Vagina (tissue), 2 donors: ENCODE results near the gene ALS2. TPM values are rescaled to one million over a fixed set of nuclear protein-coding genes. Genes with fewer than 3 reads are reported as not detected.

Experiments
- DNase-seq, 2 donors: peaks; one replicate each; pipeline ENCODE4 v3.0.0-alpha.2; 2017; ENCODE audit errors: extremely low spot score in 2 of 2
- H3K27ac ChIP-seq: fragments of 200-600 bp; sonication (generic); one replicate; pipeline ENCODE4 v1.5.1; 2019
- H3K27me3 ChIP-seq: fragments of 200-600 bp; sonication (generic); one replicate; pipeline ENCODE4 v1.5.1; 2019
- H3K36me3 ChIP-seq, 2 donors: fragments of 200-600 bp; sonication (generic); one replicate each; pipeline ENCODE4 v1.5.1; 2017 to 2019
- H3K4me1 ChIP-seq: fragments of 200-600 bp; sonication (generic); one replicate; pipeline ENCODE4 v1.5.1; 2019
- H3K4me3 ChIP-seq, 2 donors: fragments of 200-600 bp; sonication (generic); 1 replicate in 1 of 2; 2 replicates in 1 of 2; pipeline ENCODE4 v1.5.1; 2016 to 2019
- H3K9me3 ChIP-seq: fragments of 200-600 bp; sonication (generic); one replicate; pipeline ENCODE4 v1.5.1; 2019
- POLR2A ChIP-seq, 2 donors: fragments of 450-650 bp; IDR thresholded peaks; one replicate each; pipeline ENCODE4 v1.6.1; 2017; ENCODE audit warnings: antibody characterized with exemption in 2 of 2, mild to moderate bottlenecking in 2 of 2, moderate library complexity in 2 of 2
- POLR2AphosphoS5 ChIP-seq, 2 donors: sonication (generic); formaldehyde crosslinking; IDR thresholded peaks; one replicate each; pipeline ENCODE4 v1.9.0; 2017; ENCODE audit warnings: antibody characterized with exemption in 2 of 2, mild to moderate bottlenecking in 2 of 2, low read depth in 1 of 2; ENCODE audit not compliant: insufficient read depth in 1 of 2
- intact Hi-C: fragments of 100-400 bp; cut with DNase I; formaldehyde crosslinking; loops from one replicate; pipeline ENCODE4 v1.15.1; 2023
- total RNA-seq: library from RNA; depleted of rRNA; stranded (reverse); fragments of >200 nt; gene quantifications from one replicate; pipeline ENCODE4 v1.2.3, GENCODE V29; 2016
- TF ChIP-seq, protein P1 (sequence below), 3 experiments: fragments of 450-650 bp in 2 of 3; fragments of 200-600 bp in 1 of 3; sonication (generic) in 1 of 3; IDR thresholded peaks; one replicate each; pipeline ENCODE4 v1.5.1; 2017 to 2019; ENCODE audit warnings: antibody characterized with exemption in 3 of 3, mild to moderate bottlenecking in 2 of 3, moderate library complexity in 2 of 3

The ALS2 gene
- total RNA-seq, 1 donor from 2014 or later: 9.3 TPM

DNA sequence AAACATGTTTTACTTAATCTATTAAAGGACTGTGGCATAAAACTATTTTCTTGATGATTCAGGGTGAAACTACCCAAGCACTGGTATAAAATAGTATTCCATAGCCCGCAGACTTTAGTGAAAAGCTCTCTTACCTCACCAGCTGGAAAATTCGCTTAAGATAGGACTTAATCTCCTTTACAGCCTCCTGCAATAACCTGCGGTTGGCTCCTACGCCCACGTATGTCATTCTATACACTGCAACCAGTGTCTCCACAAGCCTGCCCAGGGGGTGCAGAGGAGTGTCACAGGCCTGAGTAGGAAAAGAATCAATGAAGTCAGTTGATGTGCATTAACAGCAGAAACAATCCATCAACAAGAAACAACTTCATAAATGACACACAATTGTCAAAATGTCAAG is 71.0 kb downstream of the ALS2 start:
- no peak overlapping the region for H3K4me3 ChIP-seq
- no peak for TF ChIP-seq POLR2AphosphoS5 (IDR thresholded peaks at IDR 0.05; ENCODE audit: insufficient read depth in 1 of 2, low read depth in 1 of 2)
- TF ChIP-seq, protein P1, sequence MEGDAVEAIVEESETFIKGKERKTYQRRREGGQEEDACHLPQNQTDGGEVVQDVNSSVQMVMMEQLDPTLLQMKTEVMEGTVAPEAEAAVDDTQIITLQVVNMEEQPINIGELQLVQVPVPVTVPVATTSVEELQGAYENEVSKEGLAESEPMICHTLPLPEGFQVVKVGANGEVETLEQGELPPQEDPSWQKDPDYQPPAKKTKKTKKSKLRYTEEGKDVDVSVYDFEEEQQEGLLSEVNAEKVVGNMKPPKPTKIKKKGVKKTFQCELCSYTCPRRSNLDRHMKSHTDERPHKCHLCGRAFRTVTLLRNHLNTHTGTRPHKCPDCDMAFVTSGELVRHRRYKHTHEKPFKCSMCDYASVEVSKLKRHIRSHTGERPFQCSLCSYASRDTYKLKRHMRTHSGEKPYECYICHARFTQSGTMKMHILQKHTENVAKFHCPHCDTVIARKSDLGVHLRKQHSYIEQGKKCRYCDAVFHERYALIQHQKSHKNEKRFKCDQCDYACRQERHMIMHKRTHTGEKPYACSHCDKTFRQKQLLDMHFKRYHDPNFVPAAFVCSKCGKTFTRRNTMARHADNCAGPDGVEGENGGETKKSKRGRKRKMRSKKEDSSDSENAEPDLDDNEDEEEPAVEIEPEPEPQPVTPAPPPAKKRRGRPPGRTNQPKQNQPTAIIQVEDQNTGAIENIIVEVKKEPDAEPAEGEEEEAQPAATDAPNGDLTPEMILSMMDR (IDR thresholded peaks at IDR 0.05): no peak
- H3K27ac ChIP-seq: no peak overlapping the region
- intact Hi-C loops: no loop called here
- H3K9me3 ChIP-seq: no peaks in the 10 kb centered on the region
- H3K36me3 ChIP-seq: peaks cover 0 to 47% of the 10 kb centered on the region in 2 donors
- no peak for DNase-seq
- no peaks in the 10 kb centered on the region for H3K27me3 ChIP-seq
- H3K4me1 ChIP-seq: no peaks in the 10 kb centered on the region

DNA sequence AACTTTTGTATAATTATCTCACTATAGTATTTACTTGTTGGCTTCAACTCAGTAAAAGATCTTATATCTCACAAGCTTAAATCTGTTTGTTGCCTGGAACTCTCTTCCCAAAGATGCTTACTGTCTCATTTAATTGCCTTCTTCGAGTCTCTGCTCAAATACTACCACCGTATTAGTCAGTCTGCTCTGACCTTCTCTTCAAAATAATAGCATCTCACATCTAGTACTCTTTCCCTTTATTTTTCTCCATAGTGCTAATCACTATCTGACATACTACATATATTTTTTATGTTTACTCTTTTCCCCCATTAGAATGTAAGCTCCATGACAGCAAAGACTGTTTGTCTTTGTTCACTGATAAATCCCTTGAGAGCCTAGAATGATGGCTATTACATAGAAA is 71.7 kb downstream of the ALS2 start:
- TF ChIP-seq POLR2A (IDR thresholded peaks at IDR 0.05) (no peak), POLR2AphosphoS5 (IDR thresholded peaks at IDR 0.05; ENCODE audit: insufficient read depth in 1 of 2, low read depth in 1 of 2) (no peak)
- TF ChIP-seq, protein P1 (IDR thresholded peaks at IDR 0.05): no peak
- no peaks in the 10 kb centered on the region for H3K4me1 ChIP-seq
- peaks cover 0 to 47% of the 10 kb centered on the region in 2 donors for H3K36me3 ChIP-seq
- H3K9me3 ChIP-seq: no peaks in the 10 kb centered on the region
- intact Hi-C loops: no loop called here
- no peak overlapping the region for H3K4me3 ChIP-seq
- H3K27me3 ChIP-seq: no peaks in the 10 kb centered on the region
- no peak for DNase-seq
- H3K27ac ChIP-seq: no peak overlapping the region

DNA sequence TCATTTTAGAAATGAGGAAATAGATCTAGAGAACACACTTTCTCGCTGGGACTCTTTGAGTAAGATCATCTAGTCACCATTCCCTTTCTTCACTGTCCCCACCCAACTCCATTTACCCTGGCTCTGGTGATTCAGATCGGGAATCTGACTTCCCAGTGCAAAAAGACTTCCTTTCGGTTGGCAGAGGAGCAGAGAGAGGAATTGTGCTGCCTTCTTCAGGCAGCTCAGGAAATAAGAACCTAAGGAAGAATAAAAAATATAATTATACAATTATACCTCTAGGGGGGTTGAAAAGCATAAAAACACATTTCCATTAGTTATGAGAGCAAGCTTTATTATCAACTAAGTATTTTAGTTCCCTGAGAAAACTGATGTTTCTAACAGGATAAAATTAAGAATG is 73.0 kb downstream of the ALS2 start:
- no peak for DNase-seq
- H3K36me3 ChIP-seq: peaks cover 0 to 56% of the 10 kb centered on the region in 2 donors
- no peak overlapping the region for H3K27ac ChIP-seq
- no peak overlapping the region for H3K4me3 ChIP-seq
- no peaks in the 10 kb centered on the region for H3K4me1 ChIP-seq
- H3K9me3 ChIP-seq: no peaks in the 10 kb centered on the region
- intact Hi-C loops: no loop called here
- TF ChIP-seq, protein P1 (IDR thresholded peaks at IDR 0.05): no peak
- TF ChIP-seq POLR2A (IDR thresholded peaks at IDR 0.05) (no peak), POLR2AphosphoS5 (IDR thresholded peaks at IDR 0.05; ENCODE audit: insufficient read depth in 1 of 2, low read depth in 1 of 2) (no peak)
- H3K27me3 ChIP-seq: no peaks in the 10 kb centered on the region

DNA sequence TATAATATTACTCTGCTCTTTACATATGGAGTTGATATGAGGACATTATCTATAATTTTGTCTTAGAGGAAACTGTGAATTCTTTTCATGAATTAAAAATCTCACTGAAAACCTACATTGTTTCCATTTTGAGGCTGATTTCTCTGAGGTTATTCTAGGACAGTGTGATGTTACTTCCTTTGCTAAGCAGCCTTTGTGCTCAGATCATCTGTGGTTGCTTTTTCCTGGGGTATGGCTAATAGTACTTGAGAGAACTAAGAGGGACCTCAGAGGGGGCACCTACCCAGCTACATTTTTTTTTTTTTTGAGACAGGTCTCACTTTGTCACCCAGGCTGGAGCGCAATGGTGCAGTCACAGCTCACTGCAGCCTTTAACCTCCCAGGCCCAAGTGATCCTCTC is 73.6 kb downstream of the ALS2 start:
- no peak overlapping the region for H3K27ac ChIP-seq
- H3K4me1 ChIP-seq: no peaks in the 10 kb centered on the region
- H3K9me3 ChIP-seq: no peaks in the 10 kb centered on the region
- intact Hi-C loops: no loop called here
- peaks cover 0 to 56% of the 10 kb centered on the region in 2 donors for H3K36me3 ChIP-seq
- H3K27me3 ChIP-seq: no peaks in the 10 kb centered on the region
- no peak for DNase-seq
- H3K4me3 ChIP-seq: no peak overlapping the region
- TF ChIP-seq POLR2AphosphoS5 (IDR thresholded peaks at IDR 0.05; ENCODE audit: insufficient read depth in 1 of 2, low read depth in 1 of 2) (no peak), POLR2A (IDR thresholded peaks at IDR 0.05) (no peak)
- TF ChIP-seq, protein P1 (IDR thresholded peaks at IDR 0.05): no peak

DNA sequence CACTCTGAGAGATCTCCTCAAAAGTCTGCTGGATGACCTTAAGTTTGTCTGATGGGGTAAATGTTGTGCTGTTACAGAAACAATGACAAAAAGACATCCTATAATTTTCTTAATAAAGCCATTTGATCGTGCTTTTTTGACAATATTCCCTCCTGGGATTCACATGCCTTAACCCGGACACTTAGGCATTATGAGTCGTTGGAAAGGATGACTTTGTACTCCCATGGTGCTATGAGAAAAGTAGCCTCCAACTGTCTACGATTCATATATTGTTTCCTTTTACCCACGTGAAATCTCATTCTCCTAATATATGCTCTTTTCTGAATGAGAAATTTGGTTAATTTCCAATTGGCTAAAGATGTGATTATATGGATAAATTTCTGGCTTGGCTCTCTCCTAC is 76.2 kb downstream of the ALS2 start:
- H3K27me3 ChIP-seq: no peaks in the 10 kb centered on the region
- intact Hi-C loops: no loop called here
- H3K27ac ChIP-seq: no peak overlapping the region
- peaks cover 0 to 60% of the 10 kb centered on the region in 2 donors for H3K36me3 ChIP-seq
- no peak overlapping the region for H3K4me3 ChIP-seq
- no peaks in the 10 kb centered on the region for H3K9me3 ChIP-seq
- H3K4me1 ChIP-seq: no peaks in the 10 kb centered on the region
- no peak for DNase-seq
- no peak for TF ChIP-seq POLR2A (IDR thresholded peaks at IDR 0.05)
- TF ChIP-seq, protein P1 (IDR thresholded peaks at IDR 0.05): no peak
- no peak for TF ChIP-seq POLR2AphosphoS5 (IDR thresholded peaks at IDR 0.05; ENCODE audit: insufficient read depth in 1 of 2, low read depth in 1 of 2)
